ENCODE measurements around the gene MTFP1. TPM values are rescaled to one million over a fixed set of nuclear protein-coding genes. Genes with fewer than 3 reads are reported as not detected.

Gene MTFP1
- total RNA-seq, 1 experiment from 2014 or later = 18.5 TPM

- DNase-seq = no peak
- H3K9me3 ChIP-seq (ENCODE audit: insufficient read depth, low read depth) = no peaks in the 10 kb centered on the region
- H3F3A ChIP-seq (ENCODE audit: insufficient read depth, low read depth) = peaks cover 13% of the 10 kb centered on the region
- H3K9me2 ChIP-seq (ENCODE audit: insufficient read depth) = no peaks in the 10 kb centered on the region
- H3K79me2 ChIP-seq (ENCODE audit: low read depth) = no peaks in the 10 kb centered on the region
- H3K4me1 ChIP-seq (replicated peaks; ENCODE audit: insufficient read depth) = no peaks in the 10 kb centered on the region; the same call in 1 of the 2 replicates
- CTCF ChIA-PET = interaction anchor here (0.7 to 1.2 kb wide), 2 partner anchors 34 to 40 kb away, joined by 3 to 13 read pairs; partner anchors contain the start of gene SEC14L2
- intact Hi-C loops (cut with micrococcal nuclease; ENCODE audit: unreplicated experiment) = no loop called here
- no peak overlapping the region for H3K27ac ChIP-seq
- H4K20me1 ChIP-seq (ENCODE audit: insufficient read depth) = no peaks in the 10 kb centered on the region
- H3K4me3 ChIP-seq = no peak overlapping the region
- TF ChIP-seq CTCF (conservative IDR thresholded peaks at IDR 0.05) (no peak), EZH2 (IDR thresholded peaks at IDR 0.05; ENCODE audit: low read depth) (no peak)
- no peaks in the 10 kb centered on the region for H3K27me3 ChIP-seq (ENCODE audit: insufficient read depth, low read depth)
- no peak overlapping the region for H3K4me2 ChIP-seq
- POLR2A ChIA-PET (ENCODE audit: unreplicated experiment) = interaction anchor here (0.5 kb wide), 1 partner anchor 13 kb away, joined by 7 read pairs; no protein-coding TSS in a partner anchor
- no peaks in the 10 kb centered on the region for H3K36me3 ChIP-seq (ENCODE audit: low read depth)
- no peak overlapping the region for H2AFZ ChIP-seq
- BruUV-seq (replicated peaks) = no TSS peak
Measured at GRCh38 chr22:30430933-30431332, 5.4 kb downstream of the MTFP1 start.

- Histone ChIP-seq H3K27ac (no peak overlapping the region), H3K4me1 (replicated peaks; ENCODE audit: insufficient read depth) (no peaks in the 10 kb centered on the region), H3K79me2 (ENCODE audit: low read depth) (no peaks in the 10 kb centered on the region), H3K9me2 (ENCODE audit: insufficient read depth) (no peaks in the 10 kb centered on the region), H3K4me3 (no peak overlapping the region), H4K20me1 (ENCODE audit: insufficient read depth) (no peaks in the 10 kb centered on the region), H3K36me3 (ENCODE audit: low read depth) (no peaks in the 10 kb centered on the region), H3K4me2 (no peak overlapping the region), H3F3A (ENCODE audit: insufficient read depth, low read depth) (peaks cover 7% of the 10 kb centered on the region), H3K27me3 (ENCODE audit: insufficient read depth, low read depth) (no peaks in the 10 kb centered on the region), H2AFZ (no peak overlapping the region), H3K9me3 (ENCODE audit: insufficient read depth, low read depth) (no peaks in the 10 kb centered on the region)
- intact Hi-C loops (cut with micrococcal nuclease; ENCODE audit: unreplicated experiment) = no loop called here
- ChIA-PET CTCF (no interaction called here), POLR2A (ENCODE audit: unreplicated experiment) (no interaction called here)
- no TSS peak for BruUV-seq (replicated peaks)
- TF ChIP-seq CTCF (conservative IDR thresholded peaks at IDR 0.05) (no peak), EZH2 (IDR thresholded peaks at IDR 0.05; ENCODE audit: low read depth) (no peak)
- DNase-seq = no peak
Measured at GRCh38 chr22:30432096-30432495, 6.5 kb downstream of the MTFP1 start.

- ChIA-PET CTCF (interaction anchor here (0.6 kb wide), 1 partner anchor 17 kb away, joined by 4 read pairs; no protein-coding TSS in a partner anchor), POLR2A (ENCODE audit: unreplicated experiment) (no interaction called here)
- no peaks in the 10 kb centered on the region for H3K9me2 ChIP-seq (ENCODE audit: insufficient read depth)
- H3K27me3 ChIP-seq (ENCODE audit: insufficient read depth, low read depth) = no peaks in the 10 kb centered on the region
- H2AFZ ChIP-seq = no peak overlapping the region
- H3K4me1 ChIP-seq (replicated peaks; ENCODE audit: insufficient read depth) = no peaks in the 10 kb centered on the region
- H3K4me3 ChIP-seq = no peak overlapping the region
- intact Hi-C loops (cut with micrococcal nuclease; ENCODE audit: unreplicated experiment) = no loop called here
- no TSS peak for BruUV-seq (replicated peaks)
- no peaks in the 10 kb centered on the region for H3K79me2 ChIP-seq (ENCODE audit: low read depth)
- TF ChIP-seq CTCF (conservative IDR thresholded peaks at IDR 0.05) (no peak), EZH2 (IDR thresholded peaks at IDR 0.05; ENCODE audit: low read depth) (no peak)
- no peak overlapping the region for H3K4me2 ChIP-seq
- DNase-seq = no peak
- H3K9me3 ChIP-seq (ENCODE audit: insufficient read depth, low read depth) = no peaks in the 10 kb centered on the region
- no peaks in the 10 kb centered on the region for H4K20me1 ChIP-seq (ENCODE audit: insufficient read depth)
- no peaks in the 10 kb centered on the region for H3K36me3 ChIP-seq (ENCODE audit: low read depth)
- no peak overlapping the region for H3K27ac ChIP-seq
- H3F3A ChIP-seq (ENCODE audit: insufficient read depth, low read depth) = peaks cover 6% of the 10 kb centered on the region
Measured at GRCh38 chr22:30432520-30432919, 7.0 kb downstream of the MTFP1 start.
